Measurements from ENCODE around the gene RAB11FIP4. TPM values are rescaled to one million over a fixed set of nuclear protein-coding genes. Genes with fewer than 3 reads are reported as not detected.
A peak's percentile ranks its signal among the peaks of the same experiment; 100 is the strongest.

Gene RAB11FIP4
- total RNA-seq, 1 donor from 2014 or later, result 48.1 TPM

- FAIRE-seq, result no peak
- DNase-seq (ENCODE audit: low spot score in 2 of 2), result no peak
Measured at GRCh38 chr17:31477417-31478055, 86.1 kb downstream of the RAB11FIP4 start.

DNA sequence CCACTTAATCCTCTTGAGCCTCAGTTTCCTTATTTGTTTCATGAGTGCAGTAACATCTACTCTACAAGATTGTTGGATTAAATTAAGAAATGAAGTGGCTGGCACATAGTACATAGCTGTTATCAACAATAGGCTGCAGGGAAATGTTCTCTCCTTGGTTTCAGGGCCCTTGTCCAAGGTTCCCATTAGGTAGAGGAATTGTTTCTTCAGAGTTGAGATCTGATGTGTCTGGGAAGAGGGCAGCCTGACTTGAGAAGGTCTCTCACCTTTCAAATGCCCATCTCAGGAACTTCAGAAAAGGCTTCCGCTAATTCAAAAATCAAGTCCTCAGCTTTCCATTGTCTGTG lies 87.6 kb downstream of the RAB11FIP4 start:
- no peak for DNase-seq (ENCODE audit: low spot score in 2 of 2)
- no peak for FAIRE-seq

DNA sequence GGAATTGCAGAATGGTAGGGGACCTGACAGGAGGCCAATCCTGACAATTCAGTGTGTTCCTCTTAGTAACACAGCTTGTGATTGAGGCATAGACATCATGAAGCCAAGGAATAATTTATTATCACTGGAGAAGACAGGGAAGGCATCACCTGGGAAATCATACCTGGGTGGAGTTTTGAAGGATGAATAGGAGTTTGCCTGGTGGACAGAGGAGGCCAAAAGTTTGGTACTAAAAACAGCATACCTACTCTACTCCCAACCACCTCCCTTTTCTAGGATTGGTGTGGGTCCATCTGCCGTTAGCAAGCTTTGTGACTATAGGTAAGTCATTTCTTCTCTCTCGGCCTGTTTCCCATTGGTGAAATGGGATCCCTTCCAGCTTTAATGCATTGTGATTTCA lies 88.0 kb downstream of the RAB11FIP4 start:
- no peak for DNase-seq (ENCODE audit: low spot score in 2 of 2)
- FAIRE-seq, result no peak

DNA sequence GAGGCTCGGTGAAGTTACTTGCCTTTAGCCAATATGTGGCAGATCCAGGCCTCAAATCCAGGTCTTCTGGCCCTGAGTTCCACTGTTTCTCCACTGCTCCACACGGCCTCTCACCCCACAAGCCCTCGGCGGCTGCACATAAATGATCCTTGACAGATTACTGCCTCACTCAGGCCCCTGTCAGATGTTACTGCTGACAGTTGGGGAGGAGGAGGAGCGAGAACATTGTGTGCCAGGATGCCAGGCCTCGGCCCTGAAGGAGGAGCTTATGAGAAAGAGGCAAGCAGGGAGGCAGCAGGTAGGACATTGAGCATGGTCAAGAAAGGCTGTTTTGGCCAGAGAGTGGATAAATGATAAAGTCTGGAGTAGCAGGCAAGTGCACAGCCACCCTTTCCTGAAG lies 88.6 kb downstream of the RAB11FIP4 start:
- FAIRE-seq (no peak), DNase-seq (ENCODE audit: low spot score in 2 of 2) (no peak)

DNA sequence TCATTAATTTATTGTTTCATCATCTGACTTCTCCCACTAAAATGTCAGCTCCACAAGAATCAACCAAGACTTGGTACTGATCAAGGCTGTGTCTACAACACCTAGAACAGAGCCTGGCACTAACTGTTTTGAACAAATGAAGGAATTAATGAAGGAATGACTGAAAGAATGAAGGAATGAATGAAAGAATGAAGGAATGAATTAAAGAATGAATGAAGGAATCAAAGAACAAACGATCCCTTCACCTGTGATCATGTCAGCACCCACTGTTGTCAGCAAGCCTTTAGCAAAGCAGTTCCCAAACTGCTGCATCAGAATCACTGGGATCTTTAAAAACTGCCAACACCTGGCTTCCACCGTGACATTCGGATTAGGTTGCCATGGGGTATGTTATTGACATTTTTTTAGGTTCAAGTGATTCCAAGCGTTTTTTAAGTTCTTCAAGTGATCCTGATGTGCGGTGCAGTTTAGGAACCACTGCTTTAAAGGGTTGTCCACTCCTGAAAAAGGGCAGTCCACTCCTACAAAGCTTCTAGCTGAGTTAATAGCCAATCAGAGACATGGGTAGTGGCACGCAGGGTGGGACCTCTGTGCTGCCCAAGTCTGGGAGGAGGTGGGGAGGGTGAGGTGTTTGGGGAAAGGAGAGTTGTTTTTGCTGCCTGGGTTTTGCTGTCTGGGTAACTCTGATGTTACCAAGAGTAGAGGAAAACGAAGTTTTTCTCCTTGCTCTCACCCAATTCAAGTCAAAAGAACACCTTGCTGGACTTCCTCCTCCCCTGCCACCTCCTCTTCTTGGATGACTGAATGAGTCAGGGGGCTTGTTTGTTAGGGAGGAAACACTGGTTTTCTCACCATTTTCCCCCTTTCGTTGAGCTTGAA lies 89.7 kb downstream of the RAB11FIP4 start:
- no peak for DNase-seq (ENCODE audit: low spot score in 2 of 2)
- FAIRE-seq, result no peak

GRCh38 chr17:31481783-31482081 lies 90.3 kb downstream of the RAB11FIP4 start:
- DNase-seq (ENCODE audit: low spot score in 2 of 2), result no peak
- FAIRE-seq, result no peak

DNA sequence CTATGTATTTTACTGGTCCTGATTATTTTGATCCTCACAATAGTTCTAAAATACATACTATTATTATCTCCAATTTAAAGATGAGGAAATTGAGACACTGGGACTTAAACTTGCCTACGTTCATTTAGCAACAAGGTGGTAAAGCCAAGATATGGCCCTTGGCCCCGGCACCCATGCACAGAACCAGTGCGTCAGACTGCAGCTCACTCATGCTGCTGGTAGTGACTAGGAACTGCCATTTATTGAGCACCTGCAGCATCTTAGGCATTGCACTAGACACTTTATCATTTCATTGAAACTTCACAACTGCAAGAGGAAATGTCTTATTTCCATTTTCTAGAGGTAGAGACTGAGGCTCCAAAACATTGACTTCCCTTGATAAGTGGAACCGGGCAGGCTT lies 93.3 kb downstream of the RAB11FIP4 start:
- FAIRE-seq, result no peak
- no peak for DNase-seq (ENCODE audit: low spot score in 2 of 2)

DNA sequence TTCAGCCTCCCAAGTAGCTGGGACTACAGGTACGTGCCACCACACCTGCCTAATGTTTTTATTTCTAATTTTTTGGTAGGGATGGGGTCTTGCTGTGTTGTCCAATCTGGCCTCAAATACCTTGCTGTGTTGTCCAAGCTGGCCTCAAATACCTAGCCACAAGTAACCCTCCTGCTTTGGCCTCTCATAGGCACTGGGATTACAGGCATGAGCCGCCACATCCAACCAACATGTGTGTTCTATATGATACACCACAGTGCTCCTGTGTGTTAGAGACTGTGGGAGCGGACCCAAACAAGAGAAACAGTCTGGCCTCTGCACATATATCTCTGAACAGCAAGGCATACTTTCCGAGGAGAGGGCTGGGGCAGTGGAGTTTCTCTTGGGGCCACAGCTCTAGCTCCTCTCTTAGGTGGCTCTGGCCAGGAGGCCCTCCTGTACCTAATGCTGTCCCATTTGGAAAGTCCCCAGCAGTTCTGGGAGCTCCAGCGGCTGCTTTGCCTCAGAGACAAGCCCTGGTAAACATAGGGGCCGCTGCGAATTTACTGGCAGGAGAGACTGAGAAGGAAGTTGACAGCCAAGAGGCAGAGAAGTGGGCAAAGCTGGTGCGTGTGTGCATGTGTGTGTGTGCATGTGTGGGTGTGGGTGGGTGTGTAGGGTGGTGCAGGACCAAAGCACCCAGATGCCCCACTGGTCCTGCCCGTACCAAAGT lies 95.0 kb downstream of the RAB11FIP4 start:
- FAIRE-seq (no peak), DNase-seq (ENCODE audit: low spot score in 2 of 2) (peak in 1 of 2 donors; percentile 42)

- FAIRE-seq (no peak), DNase-seq (ENCODE audit: low spot score in 2 of 2) (no peak)
Measured at GRCh38 chr17:31487063-31487647, 95.7 kb downstream of the RAB11FIP4 start.

- FAIRE-seq (no peak), DNase-seq (ENCODE audit: low spot score in 2 of 2) (peak; percentile 98)
Measured at GRCh38 chr17:31487648-31488263, 96.3 kb downstream of the RAB11FIP4 start.

GRCh38 chr17:31488264-31488981 lies 96.9 kb downstream of the RAB11FIP4 start:
- FAIRE-seq (no peak), DNase-seq (ENCODE audit: low spot score in 2 of 2) (peak in 1 of 2 donors; percentile 50)

GRCh38 chr17:31488982-31489294 lies 97.5 kb downstream of the RAB11FIP4 start:
- FAIRE-seq, result no peak
- no peak for DNase-seq (ENCODE audit: low spot score in 2 of 2)

DNA sequence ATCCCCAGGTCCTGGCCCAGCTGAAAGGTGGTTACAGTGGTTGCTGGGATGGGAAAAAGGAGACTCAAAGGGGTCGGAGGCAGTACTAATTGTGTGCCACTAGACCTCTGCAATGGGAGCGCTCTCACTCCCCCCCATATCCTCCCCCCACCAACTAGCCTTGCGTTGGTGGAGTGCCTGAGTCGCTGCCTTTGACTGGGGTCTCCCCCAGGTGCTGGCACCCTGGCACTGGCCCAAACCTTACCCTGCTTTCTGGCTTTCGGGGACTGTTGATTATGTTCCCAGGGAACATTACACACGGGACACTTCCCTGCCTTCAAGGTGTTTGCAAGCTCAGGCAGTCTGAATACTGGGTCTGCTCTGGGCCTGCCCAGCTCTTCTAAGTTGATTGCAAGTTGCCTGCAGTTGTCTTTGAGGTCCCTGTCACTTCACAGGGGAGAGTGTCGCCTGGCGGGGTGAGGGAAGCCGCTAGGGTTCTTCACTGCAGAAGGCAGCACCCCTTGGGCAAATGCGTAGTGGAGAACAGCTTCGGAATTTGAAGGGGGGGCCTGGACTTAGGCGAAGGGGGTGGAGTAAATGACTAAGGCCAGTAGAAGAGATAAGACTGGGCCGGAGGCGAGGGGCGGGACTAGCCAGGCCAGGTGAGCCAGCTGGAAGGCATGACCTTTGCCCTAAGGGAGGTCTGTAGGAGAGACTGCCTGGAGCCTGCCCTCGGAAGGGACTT lies 98.0 kb downstream of the RAB11FIP4 start:
- no peak for DNase-seq (ENCODE audit: low spot score in 2 of 2)
- FAIRE-seq, result no peak

DNA sequence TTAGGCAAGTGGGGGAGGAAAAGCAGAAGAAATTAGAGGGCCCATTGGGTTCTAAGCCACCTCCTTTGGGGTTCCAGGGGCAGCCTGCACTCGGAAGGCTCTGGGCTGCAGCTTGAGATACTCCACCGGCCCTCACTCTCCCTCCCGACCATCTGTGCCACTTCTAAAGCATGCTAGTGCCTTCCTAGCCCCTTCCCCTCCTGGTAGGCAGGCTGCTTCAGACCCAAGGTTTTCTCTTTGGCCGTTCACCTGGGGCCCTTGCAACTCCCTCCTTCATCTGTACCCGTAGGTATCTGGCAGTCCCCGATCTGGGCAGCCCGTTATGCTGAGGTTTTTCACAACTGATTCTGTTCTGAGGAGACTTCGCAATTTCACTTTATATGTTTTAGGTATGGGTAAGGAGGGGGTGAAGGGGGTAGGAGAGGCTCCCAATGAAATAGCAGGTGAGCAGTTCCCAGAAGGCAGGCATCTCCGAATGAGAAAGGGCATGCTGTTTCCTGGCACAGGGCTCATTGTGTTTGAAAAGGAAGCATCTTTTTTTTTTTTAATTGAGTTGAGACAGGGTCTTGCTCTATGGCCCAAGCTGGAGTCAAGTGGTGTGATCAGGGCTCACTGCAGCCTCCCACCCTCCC lies 98.7 kb downstream of the RAB11FIP4 start:
- DNase-seq (ENCODE audit: low spot score in 2 of 2), result no peak
- no peak for FAIRE-seq

DNA sequence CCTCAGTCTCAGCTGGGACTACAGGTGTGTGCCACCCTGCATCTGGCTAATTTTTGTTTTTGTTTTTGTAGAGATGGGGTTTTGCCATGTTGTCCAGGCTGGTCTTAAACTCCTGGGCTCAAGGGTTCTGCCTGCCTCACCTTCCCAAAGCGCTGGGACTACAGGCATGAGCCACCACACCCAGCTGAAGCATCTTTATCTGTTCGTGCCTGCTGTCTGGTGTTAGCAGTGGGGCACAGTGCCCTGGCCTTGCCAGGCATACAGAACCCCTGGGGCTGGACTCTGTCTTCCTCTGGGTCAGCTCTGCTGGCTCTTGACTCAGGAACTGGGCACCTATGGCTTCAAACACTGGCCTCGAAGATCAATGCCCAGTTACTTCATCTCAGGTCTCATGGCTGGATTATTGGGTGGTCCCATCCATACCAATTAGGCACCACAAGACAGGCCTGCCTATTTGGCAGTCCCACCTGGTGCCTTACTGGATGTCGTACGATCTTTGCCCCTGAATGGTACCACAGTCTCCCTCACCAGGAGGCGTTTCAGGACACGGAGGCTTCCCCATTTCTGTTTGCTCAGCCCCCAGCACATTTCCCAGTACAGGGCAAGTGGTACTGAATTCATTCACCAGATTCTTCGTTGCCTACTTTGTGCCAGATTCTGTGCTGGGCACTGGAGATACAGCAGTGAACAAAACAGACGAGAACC lies 99.3 kb downstream of the RAB11FIP4 start:
- DNase-seq (ENCODE audit: low spot score in 2 of 2), result no peak

GRCh38 chr17:31491376-31492131 lies 100.1 kb downstream of the RAB11FIP4 start:
- no peak for DNase-seq (ENCODE audit: low spot score in 2 of 2)
- no peak for FAIRE-seq

More for the DNA sequence above, 99.3 kb downstream of the RAB11FIP4 start:
- no peak for FAIRE-seq

DNA sequence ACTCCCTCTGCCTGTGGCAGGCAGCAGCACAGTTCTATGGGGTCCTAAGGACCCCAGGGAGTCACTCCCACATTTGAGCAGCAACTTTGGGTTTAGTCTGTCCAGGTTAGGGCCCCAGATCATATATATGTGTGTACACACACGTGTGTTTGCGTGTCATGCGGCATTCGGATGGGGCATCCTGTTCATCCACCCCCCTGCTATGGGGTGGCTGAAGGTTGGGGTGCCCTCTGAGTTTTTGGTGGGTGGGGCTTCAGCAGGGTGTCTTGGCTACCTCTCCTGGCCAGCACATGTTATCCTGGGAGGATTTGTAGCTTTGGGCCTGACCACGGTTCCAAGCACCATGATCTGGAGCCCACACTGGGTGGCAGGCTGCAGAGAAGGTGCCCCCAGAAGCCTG lies 100.7 kb downstream of the RAB11FIP4 start:
- no peak for FAIRE-seq

More for the DNA sequence above, 100.7 kb downstream of the RAB11FIP4 start:
- DNase-seq (ENCODE audit: low spot score in 2 of 2), result no peak
